Left cardiac atrium (tissue), 4 donors: ENCODE results near the gene ANKRD62. TPM values are rescaled to one million over a fixed set of nuclear protein-coding genes. Genes with fewer than 3 reads are reported as not detected.
A peak's percentile ranks its signal among the peaks of the same experiment; 100 is the strongest.
"Not testable (repeated sequence)": the region's sequence is repeated elsewhere in the genome, so short reads cannot be mapped to it uniquely, and the experiment has no call there.

Experiments
- ATAC-seq, 2 donors: fragments of 200-7000 bp; cut with Tn5 transposase; one replicate each; pipeline ENCODE4 v1.9.1; 2020; ENCODE audit warnings: mild to moderate bottlenecking in 2 of 2, moderate library complexity in 2 of 2
- DNase-seq: peaks from one replicate; pipeline ENCODE4 v3.0.0-alpha.2; 2020
- intact Hi-C, 2 donors: fragments of 100-400 bp; cut with DNase I; formaldehyde crosslinking; loops; one replicate each; pipeline versions ENCODE4 v1.14.1 to v1.15.1; 2022 to 2023
- total RNA-seq, 2 donors: library from RNA; stranded (reverse); fragmentation: NEBNext Ultra II Directional; extraction: Animal tissue kit (Norgen Biotek cat#: 25700); gene quantifications; one replicate each; pipeline ENCODE4 v1.2.1, GENCODE V29; 2021
- donor health status: DM: no; HTN: yes; CAD: no.
- donor health status: DM: no; HTN: yes; CAD: no; lungs with severe emphysema.
- donor health status: DM: yes; HTN: yes; CAD: no.
- donor health status: Dilated cardiomyopathy.

ANKRD62 gene
- total RNA-seq, 2 donors from 2014 or later = not detected

DNA sequence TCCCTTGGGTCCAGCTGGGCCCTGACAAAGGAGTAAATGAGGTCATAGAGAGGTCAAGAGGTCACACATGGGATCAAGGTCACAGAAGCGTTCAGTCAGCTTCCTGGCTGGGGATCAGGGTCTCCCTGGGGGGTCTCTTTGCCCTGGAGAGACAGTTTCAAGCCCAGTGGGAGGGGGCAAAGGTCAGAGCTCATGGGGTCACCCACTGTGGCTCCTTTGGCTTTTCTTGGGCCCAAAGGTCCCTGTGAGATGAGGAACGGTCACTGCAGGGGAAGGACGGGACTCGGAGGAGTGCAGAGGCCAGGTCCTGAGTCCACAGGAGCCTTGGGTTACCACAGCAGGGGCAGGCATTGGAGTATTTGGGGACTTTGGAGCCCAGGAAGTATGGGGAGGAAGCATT lies 30.7 kb upstream of the ANKRD62 start:
- ATAC-seq (no peak), DNase-seq (no peak)
- intact Hi-C loops = no loop called here

DNA sequence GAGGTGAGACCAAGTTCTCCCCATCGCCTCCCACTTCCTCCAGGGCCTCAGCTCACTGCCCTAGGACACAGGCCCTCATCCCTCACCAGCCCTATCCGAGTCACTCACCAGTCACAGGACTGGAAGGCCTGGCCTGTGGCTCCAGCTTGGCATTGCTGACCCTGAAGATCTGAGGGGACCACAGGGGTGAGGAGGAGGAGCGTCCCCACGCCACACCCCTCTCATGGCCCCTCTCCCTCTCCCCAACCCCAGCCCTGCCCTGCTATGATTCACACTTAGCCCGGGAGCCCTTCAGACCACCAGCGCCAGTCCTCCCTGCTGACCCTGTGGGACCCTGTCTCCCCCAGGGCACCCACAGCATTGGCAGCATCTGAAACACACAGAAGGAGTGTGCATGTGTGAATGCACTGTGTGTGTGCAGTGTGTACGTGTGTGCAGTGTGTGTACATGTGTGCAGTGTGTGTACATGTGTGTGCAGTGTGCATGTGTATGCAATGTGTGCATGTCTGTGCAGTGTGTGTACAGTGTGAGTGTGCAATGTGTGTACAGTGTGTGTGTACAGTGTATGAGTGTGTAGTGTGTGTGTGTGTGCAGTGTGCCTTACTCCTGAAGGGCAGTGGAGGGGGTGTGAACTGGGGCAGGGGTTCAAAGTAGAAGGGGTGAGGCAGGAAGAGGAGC lies 29.4 kb upstream of the ANKRD62 start:
- ATAC-seq (no peak), DNase-seq (no peak)
- intact Hi-C loops = no loop called here

DNA sequence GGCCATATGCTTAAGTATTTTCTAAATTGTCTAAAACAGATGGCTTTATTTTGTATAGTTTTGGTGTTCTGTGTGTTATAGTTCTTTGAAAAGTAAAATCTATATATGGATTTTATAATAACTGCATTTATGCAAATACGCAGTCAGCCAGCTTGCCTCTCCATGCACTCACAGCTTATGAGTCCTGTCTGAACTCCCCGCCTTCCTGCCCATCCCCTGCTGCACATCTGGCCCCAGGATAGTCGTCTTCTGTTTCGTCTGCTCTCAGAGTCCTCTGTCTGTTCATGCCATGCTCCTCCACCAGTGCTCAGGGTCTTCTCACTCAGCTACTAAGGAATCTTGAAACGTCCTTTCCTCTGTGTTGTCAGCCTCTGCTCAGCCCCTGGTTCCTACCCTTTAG lies 28.2 kb upstream of the ANKRD62 start:
- intact Hi-C loops = no loop called here
- ATAC-seq (no peak), DNase-seq (no peak)

DNA sequence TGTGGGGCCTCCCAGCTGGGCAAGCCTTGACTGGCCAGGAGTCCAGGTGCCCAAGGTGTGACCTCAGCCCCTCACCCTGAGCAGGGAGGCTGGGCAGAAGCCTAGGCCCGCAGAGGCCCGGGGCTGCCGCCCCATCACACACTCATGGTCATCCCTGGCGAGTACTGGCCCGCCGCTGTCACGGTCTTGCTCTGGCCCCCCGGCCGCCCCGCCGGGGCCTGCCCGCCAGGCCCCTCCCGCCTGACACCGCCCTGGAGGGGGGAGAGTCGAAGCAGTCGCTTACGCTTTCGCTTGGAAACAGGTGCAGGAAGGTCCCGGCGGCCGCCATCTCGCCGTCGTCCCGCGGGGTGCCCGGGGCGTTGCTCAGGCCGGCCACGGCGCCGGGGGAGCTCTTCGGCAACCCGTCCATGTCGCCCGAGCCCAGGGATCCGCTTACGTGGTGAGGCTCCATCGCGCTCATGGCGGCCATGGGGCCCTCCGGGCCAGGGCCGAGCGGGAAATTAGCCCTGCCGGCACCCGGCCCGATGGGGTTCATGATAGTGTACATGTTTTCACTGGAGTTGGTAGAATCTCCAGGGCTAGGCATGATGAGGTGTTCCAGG lies 26.6 kb upstream of the ANKRD62 start:
- ATAC-seq = no peak
- intact Hi-C loops = no loop called here
- no peak for DNase-seq

DNA sequence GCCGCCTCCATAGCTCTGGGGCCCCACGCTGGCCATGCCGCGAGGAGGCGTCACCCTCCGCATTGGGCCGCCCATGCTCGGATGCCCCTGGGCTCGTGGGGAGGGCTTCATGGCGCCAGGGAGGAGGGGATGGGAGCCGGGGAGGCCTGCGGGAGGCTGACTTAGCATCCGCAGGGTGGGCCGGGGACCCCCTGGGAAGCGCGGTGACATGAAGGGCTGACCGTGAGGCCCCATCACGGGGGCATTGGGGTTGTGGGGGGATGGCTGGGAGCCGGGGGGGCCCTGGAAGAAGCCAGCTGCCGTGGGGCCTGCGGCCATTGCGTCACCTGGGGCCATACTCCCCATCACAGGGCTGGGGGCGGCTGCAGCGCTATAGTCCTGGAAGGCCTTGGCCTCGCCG lies 26.0 kb upstream of the ANKRD62 start:
- DNase-seq (no peak), ATAC-seq (no peak)
- intact Hi-C loops = no loop called here

DNA sequence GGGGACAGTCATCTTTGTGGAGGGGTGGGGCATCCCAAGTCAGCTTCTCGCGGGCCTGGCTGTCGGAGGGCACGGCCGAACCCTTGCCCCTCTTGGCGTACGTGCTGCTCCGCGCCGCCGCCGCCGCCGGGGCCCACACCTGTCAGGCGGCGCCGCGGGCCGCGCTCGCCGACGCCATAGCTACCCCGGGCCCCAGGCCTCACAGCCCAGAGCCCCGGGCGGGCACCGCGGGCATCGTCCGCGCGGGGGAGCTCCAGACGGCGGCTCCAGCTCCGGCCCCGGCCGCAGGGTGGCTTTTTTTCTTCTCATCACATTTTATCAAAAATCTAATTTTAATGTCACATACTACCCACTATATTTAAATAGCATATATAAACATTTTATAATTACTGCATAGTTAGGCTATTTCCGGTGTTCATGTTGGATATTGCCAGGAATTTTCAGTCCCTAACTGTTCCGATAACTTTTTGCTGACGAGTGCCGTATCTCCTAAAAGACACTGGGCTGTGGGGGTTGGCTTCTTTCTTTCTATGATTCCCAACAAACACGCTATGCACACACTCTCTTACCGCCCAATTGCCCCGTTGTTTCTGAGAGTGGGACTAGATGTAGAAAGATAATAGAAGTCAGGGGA lies 25.2 kb upstream of the ANKRD62 start:
- DNase-seq, intact Hi-C loops: not testable (repeated sequence)
- peak in 1 of 2 donors; percentile 73 for ATAC-seq

DNA sequence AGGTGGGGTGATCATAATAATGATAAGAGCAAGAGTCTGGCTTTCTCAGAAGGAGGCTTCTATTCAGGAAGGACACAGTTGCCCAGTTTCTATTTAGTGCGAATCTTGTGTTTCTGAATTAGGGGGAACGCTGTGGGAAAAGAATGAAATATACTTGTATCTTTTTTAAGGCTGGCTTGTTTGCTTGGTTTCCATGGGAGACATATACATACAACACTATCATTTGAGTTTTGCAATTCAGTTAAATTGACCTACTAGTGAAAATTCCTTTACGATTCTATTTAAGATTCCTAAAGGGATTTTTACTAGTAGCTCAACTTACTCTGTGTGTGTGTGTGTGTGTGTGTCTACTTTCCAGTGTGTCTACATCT lies 24.7 kb upstream of the ANKRD62 start:
- intact Hi-C loops = no loop called here
- ATAC-seq = no peak
- no peak for DNase-seq

DNA sequence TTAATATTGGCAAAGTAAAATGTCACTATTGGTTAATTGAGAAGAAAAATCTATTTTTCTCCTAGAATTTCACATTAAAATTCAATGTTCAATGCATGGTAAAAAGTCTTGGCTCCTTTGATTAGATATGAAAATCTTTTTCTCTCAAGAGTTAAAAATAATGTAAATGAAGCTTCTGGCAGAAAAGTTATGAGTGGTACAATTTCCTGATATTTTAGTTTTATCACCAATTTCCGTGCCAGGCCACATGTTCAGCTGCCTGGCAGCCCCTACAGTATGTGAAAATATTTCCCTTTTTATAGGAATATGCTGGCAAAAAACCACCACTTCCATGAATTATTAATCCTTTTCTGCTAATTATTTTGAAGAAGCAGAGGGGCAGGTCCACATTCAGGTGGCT lies 22.6 kb upstream of the ANKRD62 start:
- intact Hi-C loops = not testable (repeated sequence)

DNA sequence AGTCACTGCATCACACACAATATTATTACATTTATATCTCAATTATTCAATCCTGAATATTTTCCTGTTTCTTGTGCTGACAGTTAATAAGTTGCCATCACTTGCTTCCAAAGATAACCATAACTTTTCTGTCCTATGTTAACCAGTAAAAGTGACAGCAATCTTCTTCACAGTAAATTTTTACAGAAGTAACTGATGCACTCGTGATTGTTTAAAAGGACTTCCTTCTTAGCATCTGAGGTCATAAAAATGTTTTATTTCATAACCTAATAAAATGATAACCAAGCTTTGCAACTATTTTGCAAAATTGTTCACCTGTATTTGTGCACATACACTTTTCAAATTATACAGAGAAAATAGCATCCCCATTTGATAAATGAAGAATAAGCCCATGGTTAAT lies 20.6 kb upstream of the ANKRD62 start:
- intact Hi-C loops = no loop called here
- no peak for ATAC-seq
- no peak for DNase-seq

More for the DNA sequence above, 22.6 kb upstream of the ANKRD62 start:
- not testable (repeated sequence) for ATAC-seq, DNase-seq

DNA sequence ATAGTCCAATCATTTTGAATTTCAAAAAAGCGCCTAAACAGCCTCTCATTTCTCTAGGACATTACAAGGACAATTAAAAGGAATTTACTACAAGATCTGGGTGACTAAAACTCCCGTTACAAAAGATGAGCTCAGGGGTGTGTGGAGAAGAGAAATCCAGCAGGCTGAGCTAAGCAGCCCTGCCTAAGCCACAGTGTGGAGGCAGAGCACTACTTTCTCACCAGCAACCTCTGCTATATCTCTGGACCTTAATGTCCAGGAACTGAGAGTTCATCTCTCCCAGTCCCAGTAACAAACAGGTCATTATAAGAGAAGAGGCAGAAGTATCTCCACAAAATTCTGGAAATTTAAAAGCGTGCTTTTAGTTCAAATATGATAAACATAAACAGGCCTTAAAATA lies 18.9 kb upstream of the ANKRD62 start:
- intact Hi-C loops = no loop called here
- DNase-seq (no peak), ATAC-seq (no peak)

DNA sequence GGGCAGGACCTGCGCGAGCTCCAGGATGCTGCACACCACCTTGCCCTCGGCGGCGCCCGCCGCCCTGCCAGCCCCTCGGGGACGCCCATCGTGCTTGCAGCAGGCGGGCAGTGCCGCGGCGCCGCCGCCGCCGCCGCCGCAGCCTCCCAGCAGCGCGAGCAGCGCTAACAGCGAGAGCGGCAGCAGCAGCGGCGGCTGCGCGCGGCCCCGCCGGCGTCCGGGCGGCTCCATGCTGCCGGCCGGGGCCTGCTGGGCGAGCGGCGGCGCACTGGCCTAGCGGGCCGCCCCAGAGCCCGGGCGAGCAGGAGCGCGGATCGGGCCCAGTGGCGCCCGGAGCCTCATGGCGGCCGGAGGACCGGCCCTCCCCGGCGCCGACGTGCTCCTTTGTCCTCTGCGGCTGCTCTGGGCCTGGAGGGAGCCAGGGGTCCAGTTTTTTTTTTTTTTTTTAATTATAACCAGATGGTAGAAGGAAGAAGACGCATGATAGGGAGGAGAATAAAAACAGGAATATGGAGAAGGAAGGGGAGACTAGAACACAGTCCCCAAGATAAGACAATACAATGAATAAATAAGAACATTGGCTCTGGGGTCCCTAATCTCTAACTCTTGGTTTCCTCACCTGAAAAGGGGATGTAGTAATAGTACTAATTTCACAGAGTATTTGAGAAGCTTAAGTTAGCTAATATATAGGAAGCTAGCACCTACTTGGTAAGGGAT lies 17.1 kb upstream of the ANKRD62 start:
- intact Hi-C loops = no loop called here
- peak; percentile 82 to 88 for ATAC-seq
- peak; percentile 24 for DNase-seq

DNA sequence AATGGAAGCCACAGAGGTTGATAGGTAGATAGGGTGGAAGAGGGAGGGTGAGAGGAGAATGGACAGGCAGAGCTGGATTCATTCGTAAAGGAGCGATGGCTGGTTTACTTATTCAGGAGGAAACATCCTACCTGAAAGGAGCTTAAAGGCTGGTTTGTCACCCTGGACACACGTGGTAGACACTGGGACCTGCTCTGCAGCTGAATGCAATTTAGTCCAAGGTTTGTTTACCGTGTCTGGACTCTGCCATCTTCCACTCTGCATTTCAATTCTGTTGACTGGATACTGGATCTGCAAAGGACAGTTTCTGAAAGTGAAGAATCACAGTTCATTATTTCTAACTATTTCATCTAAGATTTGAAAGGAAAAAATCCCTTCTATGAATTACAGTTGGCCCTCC lies 15.6 kb upstream of the ANKRD62 start:
- ATAC-seq, DNase-seq, intact Hi-C loops: not testable (repeated sequence)

DNA sequence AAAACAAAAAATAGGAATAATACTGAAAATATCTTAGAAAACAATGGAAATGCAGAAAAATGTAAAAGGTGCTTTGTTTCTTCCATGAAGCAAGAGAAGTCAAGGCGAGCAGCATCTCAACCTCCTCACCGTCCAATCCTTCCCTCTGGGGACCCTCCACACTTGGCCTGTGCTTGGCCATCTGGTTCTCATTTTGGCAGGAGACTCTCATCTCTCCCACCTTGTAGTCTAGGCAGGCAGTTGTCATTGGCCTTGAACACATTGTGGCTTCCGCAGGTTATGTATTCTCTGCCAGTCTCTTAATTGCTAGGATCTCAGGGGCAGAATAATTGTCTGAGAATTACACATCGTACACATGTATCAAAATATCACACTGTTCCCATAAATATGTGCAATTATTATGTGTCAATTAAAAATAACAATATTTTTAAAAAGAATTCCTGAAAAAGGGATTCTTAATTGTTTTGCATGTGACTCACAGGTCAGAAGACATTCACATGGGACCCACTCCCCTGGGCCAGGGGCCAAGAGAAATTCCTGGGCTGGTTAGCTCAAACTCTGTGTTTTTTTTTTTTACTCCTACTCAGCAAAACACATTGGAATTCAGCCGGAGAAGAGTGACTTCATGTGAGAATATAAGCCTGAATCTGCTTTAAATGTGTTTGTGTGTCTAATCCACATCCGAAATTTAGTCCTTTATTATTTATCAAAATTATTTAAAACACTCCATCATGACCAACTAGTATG lies 14.0 kb upstream of the ANKRD62 start:
- intact Hi-C loops = no loop called here
- DNase-seq (no peak), ATAC-seq (peak in 1 of 2 donors; percentile 58)

DNA sequence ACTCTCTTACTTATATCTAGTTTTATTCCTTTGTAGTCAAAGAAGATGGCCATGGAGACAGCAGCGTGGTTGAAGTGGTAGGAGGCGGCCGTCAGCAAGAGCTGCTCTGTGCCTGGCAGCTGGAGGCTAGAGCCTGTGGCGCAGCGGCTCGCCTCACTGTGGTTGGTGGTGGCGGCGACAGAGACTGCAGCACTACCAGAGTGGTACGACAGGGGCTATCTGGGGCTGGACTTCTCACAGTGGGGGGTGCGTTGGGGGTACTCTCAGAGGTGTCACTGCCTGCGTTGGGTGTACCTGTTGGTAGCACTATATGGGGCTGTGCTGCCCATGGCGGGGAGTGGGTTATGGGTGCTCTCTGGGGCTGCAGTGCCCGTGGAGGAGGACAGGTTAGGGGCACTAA lies 8.5 kb upstream of the ANKRD62 start:
- intact Hi-C loops = no loop called here
- DNase-seq (no peak), ATAC-seq (no peak)

DNA sequence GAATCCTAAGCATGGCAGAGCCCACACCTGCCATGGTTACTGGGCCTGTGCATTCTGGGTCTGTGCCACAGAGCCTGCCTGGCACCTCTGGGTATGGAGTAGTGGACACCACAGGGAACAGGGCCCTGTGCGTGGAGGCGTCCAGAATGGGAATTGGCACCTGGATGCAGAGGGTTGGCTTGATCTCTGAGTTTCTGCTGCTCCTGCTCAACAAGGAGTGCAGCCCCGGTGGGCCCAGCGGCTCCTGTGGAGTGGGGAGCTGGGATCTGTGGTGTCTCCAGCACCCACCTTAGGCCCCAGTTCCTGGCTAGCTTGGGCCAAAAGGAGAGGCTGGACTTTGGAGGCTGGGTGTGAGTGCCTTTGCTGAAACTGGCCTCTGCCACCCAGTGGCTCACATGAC lies 7.9 kb upstream of the ANKRD62 start:
- ATAC-seq (no peak), DNase-seq (no peak)
- intact Hi-C loops = no loop called here

DNA sequence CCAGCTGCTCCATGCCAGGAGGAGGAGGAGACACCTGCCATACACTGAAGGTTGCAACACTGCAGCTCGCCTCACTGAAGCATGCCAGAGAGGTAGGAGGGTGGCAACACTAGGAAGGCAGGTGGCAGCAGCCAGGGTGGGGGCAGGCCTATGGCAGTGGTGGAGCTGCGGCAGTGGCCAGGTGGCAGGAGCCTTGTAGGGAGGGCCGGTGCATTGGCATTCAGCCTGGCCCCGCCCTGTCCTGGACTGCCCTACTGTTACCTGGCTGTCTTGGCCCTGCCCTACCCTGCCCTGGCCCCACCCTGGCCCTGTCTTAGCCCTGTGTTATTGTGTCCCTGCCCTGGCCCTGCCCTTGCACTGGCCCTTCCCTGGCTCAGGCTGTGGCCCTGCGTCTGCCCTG lies 7.4 kb upstream of the ANKRD62 start:
- intact Hi-C loops = no loop called here
- DNase-seq (no peak), ATAC-seq (peak in 1 of 2 donors; percentile 29)

DNA sequence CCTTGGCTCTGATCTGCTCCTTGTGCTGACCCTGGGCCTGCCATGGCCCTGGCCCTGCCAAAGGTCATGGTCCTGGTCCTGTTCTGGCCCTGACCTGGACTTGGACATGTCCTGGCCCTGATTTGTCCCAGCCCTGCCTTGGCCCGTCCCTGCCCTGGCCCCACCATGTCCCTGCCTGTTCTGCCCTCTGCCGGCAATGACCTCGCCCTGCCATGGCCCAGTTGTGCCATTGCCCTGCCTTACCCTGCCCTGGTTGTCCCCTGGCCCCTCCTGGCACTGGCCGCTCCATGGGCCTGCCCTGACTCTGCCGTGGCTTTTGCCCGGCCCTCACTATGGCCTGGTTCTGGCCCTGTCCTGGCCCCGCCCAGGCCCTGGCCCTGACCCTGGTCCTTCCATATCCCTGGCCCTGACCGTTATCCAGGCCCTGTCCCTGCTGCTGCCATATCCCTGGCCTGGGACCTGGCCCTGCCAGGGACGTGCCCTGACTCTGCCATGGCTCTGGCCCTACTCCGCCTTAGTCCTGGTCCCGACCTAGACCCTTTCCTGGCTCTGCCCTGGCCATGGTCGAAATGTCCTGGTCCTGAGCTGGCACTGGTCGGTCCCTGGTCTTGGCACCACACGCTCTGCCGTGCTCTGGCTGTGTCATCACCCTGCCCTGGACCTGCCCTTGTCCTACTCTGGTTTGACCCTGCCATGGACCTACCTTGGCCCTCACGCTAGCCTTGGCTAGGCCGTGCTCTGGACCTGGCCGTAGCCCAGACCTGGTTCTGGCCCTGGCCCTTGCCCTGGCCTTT lies 6.8 kb upstream of the ANKRD62 start:
- intact Hi-C loops = no loop called here
- ATAC-seq (no peak), DNase-seq (no peak)

DNA sequence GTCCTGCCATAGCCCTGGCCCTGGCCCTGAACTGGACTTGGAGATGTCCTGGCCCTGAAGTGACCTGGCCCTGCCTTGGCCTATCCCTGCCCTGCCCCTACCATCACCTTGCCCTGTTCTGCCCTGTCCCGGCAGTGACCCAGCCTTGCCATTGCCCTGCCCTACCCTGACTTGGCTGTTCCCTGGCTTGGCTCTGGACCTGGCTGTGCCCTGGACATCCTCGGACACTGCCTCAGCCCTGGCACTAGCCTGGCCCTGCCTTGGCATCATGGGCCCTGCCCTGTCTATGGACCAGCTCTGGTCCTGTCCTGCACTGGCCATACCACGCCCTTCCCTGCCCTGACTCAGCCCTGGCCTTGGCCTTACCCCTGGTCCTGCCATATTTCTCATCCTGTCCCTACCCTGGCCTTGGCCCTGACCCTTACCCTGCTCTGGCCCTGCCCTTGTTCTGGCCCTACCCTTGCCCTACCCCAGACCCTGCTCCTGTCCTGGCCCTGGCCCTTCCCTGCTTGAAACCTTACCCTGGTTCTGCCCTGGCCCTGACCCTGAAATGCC lies 6.1 kb upstream of the ANKRD62 start:
- DNase-seq (no peak), ATAC-seq (peak in 1 of 2 donors; percentile 15)
- intact Hi-C loops = no loop called here
